NCI-H2227 (cell line): ENCODE results near the gene STK32B.
A peak's percentile ranks its signal among the peaks of the same experiment; 100 is the strongest.

ENCODE experiments used
- DNase-seq: peaks from one replicate; lab custom pipeline; 2025; ENCODE audit not compliant: unreplicated experiment; lab: John Stamatoyannopoulos, UW

STK32B gene

DNA sequence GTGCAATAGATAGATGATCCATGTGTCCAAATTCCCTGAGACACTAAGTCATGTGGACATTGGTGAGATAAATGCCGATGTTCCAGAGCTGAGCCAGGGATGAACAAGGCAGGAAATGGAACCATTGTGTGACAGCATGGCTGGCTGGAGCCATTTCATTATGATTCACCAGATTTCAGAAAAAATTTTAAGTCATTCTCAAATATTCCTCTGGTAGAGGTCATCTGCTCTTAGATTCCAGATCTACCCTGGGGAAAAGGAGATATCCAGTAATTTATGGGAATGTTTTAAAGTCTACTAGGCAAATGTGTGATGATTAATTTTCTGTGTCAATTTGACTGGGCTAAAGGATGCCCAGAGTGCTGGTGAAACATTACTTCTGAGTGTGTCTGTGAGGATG lies 287.3 kb downstream of the STK32B start:
- no peak for DNase-seq

DNA sequence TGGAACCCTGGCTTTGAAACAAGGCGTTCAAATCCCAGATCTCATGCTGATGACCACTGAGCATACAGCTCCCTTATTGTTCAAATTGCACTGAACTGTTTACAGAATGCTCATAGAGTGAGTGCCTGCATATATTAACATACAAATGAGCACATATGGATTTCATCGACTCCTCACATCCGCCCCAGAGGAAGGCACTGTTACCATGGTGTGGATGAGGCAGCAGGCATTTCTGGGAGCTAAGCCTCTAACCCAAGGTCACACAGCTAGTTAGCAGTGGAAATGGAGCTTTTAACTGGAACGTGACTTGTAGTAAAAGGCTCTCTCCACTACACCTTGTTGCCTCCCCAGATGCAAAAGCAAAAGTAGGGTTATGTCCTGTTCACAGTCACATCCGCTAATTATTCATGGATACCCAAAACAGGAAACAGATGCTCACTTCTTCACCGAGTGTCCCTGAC lies 289.7 kb downstream of the STK32B start:
- no peak for DNase-seq

DNA sequence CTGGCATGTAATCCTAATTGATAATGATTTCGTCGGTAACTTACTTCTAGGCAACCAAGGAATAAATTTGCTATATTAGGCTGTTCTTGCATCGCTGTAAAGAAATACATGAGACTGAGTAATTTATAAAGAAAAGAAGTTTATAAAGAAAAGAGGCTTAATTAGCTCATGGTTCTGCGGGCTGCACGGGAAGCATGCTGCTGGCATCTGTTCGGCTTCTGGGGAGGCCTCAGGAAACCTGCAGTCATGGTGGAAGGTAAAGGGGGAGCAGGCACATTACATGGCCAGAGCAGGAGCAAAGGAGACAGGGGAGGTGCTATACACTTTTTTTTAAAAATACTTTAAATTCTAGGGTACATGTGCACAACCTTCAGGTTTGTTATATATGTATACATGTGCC lies 290.2 kb downstream of the STK32B start:
- no peak for DNase-seq

DNA sequence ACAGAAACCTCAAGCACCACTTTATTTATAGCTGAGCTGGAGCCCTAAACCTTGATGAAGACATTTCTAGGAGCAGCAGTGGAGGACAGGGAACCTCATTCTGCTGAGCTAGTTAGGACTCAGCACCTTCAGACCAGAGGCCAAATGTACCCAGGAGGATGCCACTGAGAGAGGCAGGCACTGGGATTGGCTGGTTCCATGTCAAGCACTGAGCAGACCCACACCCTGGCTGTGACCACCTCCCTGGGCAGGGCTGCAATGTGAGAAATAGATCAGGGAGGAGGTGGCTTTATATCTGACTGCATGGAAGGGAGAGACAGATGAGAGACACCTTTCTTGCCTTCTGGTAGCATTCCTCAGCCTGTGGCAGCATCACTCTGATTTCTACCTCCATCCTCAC lies 304.6 kb downstream of the STK32B start:
- no peak for DNase-seq

DNA sequence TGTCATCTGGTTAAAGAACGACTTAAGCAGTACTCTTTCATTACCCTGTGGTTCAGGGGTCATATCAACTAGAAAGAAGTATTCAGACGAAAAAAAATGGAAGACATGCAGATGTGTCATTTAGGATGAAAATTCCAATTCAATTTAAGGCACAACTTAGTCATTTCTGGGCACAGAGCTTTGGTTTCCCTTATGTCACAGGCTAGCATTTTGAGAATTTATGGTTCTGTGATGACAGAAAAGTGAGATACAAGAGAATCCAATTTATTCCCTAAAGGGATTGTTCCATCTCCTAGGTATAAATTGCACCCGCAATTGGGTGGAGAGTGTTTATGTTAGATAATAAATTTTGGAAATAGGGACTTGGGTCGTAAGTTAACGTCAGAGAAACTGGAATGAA lies 306.6 kb downstream of the STK32B start:
- DNase-seq: no peak

DNA sequence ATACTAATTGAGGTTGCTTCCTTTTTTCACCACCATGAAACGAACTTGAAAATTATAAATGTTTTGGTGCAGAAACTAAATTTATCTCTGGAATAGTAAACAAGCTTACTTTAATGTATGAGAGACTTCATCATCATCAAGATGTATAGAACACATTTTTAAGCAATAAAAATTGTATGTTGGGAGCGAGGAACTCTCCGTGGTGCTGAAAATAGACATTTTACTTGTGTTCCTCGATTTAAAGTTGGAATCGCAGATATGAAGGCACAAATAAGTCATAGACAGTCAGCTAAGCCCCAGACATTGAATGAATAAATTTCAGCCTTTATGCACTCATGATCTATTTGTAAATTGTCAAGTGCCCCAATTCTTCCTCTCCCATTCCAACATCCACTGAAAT lies 310.7 kb downstream of the STK32B start:
- no peak for DNase-seq

DNA sequence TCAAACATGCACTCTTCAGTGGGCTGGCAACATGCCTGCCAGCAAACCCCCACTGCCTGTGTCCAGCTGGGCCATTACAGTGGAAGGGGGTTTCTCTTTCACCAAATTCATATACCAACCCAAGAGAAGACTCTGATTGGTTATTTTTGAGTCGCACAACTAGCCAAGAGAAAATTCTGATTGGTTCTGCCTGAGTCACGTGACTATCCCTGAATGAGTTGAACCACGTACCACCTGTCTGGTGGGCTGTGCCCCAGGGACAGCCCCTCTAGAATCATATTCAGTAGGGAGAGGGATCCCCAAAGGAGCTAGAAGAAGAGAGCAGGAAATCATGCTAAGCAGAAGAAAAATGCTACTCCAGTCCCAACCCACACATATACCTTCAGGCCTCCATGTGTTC lies 313.1 kb downstream of the STK32B start:
- no peak for DNase-seq

DNA sequence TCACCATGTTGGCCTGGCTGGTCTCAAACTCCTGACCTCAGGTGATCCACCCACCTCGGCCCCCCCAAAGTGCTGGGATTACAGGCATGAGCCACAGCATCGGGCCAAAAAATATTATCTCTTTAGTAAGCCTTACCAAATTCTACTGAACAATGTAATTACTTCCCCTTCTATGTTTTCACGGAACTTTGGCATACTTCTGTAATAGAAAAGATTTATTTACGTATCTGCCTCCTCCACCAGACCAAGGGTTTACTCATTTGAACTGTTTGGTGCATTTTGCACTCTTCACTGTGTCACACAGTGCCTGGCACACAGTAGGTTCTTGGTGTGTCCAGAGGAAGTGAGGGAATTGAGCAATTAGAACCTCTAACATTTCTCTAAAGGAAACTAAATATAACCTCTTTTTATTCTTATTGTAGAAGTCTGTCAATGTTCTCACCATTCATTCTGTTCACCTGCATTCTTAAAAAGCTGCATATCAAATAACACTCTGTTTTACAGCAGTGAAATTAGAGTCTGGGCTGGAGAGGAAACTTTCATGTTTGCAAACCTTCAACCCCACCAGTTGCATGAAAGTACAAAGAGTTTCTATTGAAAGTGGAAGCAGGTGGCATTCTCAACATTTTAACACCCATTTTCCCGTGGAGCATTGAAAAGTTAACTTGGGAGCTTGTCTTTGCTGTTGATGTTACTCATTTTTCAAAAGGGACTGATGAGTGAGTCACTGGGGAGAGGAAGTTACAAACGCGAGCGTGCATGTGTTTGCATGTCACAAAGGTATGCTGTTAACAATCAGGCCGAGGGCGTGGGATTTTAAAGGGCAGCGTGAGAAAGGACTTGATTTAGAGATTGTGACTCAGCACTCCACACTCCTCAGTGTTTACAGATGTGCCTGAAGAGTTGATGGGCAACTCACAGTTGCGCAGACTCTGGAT lies 314.1 kb downstream of the STK32B start:
- DNase-seq: no peak

DNA sequence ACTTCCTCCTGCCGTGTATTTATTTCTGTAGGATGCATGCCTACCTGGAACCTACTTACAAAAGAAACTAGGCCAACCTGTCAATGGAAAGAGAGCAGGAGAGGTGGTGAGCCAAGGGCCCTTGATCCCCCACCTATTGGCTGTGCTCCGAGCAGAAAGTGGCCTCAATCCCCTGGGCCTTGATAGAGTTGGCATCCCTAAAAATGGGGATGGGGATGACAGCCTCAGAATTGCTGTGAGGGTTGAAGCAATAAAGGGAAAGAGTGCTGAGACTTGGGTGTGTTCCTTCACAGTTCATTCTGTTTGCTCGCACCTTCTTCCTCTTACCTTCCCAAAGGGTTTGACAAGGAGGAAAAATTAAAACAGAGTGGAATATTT lies 314.7 kb downstream of the STK32B start:
- DNase-seq: no peak

DNA sequence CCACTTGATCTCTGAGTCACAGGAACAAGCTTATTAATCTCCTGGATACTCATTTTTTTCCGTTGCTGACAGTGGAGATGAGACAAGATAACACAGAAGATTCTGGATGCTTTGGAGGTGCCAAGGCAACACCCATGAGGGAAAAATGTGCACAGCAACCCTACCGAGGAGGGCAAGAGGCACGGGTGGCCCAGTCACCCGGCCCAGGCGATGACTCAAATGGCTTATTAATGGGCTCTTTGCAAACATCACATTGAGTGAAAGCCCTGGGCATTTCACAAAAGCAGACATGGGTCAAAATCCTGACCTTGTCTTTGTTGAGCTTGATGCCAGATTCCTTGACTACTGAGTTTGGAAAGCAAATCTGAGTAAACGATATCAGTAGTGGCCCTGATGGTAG lies 315.1 kb downstream of the STK32B start:
- no peak for DNase-seq

DNA sequence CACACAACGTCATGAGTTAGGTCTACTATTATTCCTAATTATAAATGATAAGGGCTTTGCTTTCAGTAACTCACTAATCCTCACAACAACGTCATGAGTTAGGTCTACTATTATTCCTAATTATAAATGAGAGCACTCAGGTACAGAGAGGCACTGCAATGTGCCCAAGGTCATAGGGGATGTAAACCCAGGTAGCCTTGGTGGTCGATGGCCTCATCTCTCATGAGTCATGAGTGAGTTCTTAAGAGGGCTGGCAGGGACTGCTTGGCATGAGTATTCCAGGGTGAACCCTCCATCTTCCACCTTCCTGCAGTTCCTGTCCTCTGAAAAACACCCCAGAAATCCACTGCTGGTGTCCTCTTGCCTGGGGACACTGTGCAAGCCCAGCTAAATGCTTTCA lies 317.1 kb downstream of the STK32B start:
- peak; percentile 6 for DNase-seq

DNA sequence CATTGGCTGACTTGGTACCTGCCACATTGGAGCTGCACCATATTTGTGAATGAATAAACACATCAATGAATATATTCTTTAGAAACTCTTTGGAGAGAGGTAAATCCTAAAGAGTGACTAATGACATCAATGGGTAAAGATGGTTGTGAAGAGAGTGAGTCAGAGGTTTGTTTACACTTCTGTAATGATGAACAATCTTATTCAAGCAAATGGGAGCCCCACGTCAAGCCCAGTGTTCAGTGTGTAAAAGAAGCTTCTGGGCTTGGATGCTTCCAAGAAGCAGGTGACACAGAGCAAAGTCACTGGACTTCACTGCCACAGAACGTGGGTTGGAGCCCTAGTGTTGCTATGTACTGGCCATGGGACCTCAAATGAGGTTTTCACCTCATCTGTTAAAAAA lies 319.0 kb downstream of the STK32B start:
- DNase-seq: no peak

DNA sequence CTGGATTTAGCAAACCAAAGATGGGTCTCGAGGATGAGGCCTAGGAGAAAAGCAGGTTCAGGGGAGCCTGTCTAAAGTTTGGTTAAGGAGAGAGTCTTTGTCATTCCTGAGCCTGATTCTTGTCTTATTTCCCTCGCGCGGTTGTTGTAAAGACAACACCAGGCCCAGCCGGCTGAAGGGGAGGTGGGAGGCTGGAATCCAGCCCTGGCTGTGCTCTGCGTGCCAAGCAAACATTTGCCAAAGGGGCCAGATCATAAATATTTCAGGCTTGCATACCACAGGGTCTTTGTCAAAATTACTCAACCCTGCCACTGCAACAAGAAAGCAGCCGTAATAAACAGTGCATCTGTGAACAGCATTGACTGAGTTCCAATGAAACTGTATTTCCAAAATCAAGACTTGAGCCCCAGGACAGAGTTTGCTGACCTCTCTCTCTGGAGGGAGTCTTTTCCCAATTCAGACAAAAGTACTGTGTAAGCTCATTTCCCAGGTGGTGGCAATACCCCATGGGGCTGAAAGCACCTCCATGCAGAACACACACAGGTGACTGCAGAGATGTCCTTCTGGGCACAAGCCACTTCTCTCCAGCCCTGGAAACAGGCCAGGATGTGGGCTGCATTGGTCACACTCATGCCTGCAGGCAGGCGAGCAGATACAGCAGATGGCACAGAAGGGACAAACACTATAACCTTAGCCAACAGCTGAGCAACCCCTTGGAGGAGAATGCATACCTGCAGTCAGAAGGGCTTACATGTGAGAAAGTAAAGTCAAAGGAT lies 320.3 kb downstream of the STK32B start:
- no peak for DNase-seq

DNA sequence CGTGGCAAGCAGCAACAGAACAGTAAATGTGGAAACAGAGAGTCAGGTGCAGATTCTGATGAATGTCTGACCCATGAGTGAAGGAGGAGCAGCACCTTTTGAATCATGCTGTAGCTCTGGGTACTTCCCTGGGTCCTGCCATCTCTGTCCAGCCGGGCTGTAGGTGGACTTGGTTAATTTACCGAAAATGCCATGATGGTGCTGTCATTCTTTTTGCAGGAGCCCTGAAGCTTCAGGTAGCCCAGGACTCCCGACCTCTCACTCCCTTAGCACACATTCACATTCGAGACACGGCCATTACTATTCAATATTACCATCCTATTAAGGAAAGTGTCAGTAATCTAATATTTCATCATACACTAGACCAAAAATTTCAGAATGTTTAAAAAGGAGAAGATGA lies 320.9 kb downstream of the STK32B start:
- DNase-seq: no peak

DNA sequence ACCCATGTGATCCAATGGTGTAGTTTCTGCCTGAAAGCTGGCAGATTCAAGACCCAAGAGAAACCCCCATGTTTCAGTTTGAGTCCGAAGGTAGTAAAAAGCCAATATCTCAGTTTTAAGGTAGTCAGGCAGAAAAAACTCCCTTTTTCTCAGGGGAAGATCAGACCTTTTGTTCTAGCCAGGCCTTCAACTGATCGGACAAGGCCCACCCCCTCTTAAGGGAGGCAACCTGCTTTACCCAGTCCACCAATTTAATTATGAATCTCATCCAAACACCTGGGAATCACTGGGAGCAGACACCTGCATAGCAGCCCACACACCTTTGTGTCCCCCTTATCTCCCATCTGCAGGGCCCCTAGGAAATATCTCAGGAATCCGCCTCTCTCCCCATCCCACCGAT lies 322.0 kb downstream of the STK32B start:
- no peak for DNase-seq

DNA sequence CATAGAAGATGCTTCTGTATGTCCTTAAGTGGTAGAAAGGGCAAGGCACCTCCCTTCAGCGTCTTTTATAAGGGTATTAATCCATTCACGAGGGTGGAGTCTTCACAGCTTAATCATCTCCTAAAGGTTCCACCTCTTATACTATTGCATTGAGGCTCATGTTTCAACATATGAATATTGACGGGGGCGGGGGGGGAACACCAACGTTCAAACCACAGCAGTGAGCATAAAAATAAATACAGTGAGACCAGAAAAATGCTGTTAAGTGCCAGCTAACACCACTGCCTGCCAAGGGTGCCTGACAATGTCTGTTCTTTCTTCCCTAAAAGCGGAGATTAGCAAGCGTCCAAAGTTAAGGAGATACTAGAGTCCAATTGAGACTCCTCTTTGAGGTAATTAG lies 323.3 kb downstream of the STK32B start:
- DNase-seq: no peak

DNA sequence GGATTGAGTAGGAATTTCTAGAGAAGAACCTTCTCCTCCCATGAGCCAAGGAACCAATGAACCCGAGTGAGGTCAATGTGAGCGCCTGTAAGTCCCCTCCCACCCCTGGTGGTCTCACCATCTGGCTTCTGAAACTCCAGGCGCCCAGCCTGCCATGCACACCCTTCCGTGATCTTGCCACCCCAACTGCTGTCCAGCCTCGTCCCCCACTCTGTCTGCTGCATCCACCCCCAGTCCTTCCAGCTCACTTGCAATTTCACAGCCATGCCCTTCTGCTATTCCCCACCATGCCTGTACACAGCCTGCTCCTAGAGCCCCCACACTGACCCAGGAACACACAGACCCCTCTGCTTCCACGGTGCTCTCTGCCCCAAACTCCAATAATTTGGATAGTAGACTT lies 323.7 kb downstream of the STK32B start:
- DNase-seq: no peak

DNA sequence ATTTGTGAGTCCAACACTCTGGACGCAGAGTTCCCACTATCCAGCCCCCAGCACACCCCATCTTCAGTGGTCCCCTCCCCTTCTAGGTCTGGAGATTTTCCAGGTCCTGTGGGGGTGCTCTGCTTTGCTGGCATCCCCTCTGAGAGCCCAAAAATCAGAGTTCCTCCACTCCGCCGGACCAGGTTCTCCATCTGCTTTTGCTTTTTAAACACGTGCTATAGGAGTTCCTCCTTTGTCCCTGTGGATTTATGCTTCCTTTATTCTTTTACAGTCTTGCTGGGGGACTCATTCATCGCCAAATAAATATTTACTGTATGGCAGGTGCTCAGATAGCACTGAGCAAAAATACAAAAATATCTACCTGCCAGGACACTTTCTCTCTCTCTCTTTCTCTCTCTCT lies 324.7 kb downstream of the STK32B start:
- DNase-seq: no peak

DNA sequence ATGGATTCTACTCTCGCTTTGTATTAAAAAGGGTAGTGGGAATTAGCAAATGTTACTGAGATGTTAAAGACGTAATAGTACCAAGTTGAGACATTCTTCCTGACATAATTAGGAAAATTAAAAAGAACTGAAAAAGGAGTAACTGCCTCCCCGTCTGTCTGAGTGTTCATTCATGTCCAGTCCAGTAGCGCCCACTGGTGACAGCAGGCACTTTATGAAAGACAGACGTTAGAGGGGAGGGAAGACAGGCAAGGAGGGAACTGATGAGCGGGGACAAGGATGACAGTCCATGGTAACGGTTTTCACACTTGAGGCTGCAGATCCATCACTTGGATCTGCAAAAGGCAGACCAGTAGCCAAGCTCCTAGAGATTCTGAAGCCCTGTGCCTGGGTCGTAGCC lies 326.7 kb downstream of the STK32B start:
- no peak for DNase-seq

DNA sequence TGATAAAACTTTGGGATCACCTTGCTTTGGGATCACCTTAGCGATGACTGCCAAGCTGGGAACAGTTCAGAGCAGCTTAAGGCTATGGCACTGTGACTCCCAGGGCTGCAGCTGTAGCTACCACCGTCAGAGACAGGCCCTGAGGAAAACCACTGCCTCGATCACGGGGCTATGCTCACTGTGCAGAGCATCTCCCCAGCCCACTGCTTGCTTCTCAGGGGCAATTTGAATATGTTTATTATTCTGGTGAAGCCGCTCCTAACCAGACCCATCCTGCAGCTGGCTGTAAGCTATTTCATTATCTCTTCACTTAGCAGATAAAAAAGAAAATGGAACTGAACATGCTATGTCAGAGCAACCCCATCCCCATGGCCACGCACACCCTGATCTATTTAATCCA lies 328.6 kb downstream of the STK32B start:
- DNase-seq: no peak

DNA sequence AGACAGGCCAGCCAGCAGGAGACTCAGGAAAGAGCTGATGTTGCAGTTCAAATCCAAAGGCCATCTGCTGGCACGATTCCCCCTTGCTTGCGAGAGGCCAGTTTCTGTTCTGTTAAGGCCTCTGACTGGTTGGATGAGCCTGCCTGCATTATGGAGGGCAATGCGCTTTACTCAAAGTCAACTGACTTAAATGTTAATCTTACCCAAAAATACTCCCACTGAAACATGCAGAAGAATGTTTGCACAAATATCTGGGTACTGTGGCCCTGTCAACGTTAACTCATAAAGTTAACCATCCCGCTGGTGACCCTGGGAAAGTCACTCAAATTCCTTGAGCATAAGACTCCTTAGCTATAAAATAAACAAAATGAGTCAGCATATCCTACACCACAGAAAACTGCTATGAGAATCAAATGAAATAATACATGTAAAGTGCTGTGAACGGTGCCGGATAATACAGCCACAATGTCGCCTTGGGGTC lies 330.7 kb downstream of the STK32B start:
- DNase-seq: no peak
